ENCODE results near the gene HEPACAM2. TPM values are rescaled to one million over a fixed set of nuclear protein-coding genes. Genes with fewer than 3 reads are reported as not detected.

The HEPACAM2 gene
- polyA plus RNA-seq, 1 of the 3 experiments (the other 2 are of a cell fraction) = not detected

DNA sequence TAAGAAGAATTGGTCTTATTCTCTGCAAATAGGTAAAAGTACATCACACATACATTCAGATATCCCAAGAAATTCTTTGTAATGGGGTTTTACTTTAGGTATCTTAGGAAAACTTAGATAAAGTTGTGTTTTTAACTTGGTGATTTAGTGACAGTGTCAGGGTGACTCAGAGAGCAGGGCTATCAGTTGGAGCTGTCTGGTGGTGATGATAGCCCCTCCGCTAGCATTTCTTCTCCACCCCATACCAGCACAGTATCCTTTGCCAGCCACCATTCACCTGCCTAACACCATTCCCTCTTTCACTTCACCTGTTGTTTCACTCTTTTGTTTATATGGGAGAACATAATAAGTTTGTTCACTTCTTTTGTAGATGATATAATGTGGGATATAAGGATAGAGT, 36.3 kb upstream of the HEPACAM2 start:
- CTCF ChIA-PET = interaction anchor here (1.4 kb wide), 1 partner anchor 17 kb away, joined by 3 read pairs; no protein-coding TSS in a partner anchor
- Histone ChIP-seq H3F3A (replicated peaks; ENCODE audit: insufficient read depth) (no peaks in the 10 kb centered on the region), H3K27me3 (ENCODE audit: insufficient read depth) (no peaks in the 10 kb centered on the region), H3K4me2 (no peak overlapping the region), H3K79me2 (ENCODE audit: insufficient read depth) (no peaks in the 10 kb centered on the region), H3K9me3 (no peaks in the 10 kb centered on the region), H3K4me3 (ENCODE audit: low read depth in 2 of 2, low read length in 1 of 2) (no peak overlapping the region), H3K4me1 (ENCODE audit: control insufficient read depth in 1 of 2, insufficient read depth in 2 of 2, low read depth in 1 of 2, low read length in 1 of 2) (peaks cover 0 to 2% of the 10 kb centered on the region in 2 experiments; a peak in 2 of 4 replicates), H3K27ac (ENCODE audit: low read depth in 2 of 2, low read length in 1 of 2) (no peak overlapping the region), H3K9ac (no peak overlapping the region), H2AFZ (ENCODE audit: low read depth) (no peak overlapping the region), H3K36me3 (replicated peaks in 1 of 2; ENCODE audit: control insufficient read depth in 1 of 2, insufficient read depth in 2 of 2, low read length in 1 of 2) (peaks cover 38 to 53% of the 10 kb centered on the region in 2 experiments), H3K9me2 (no peaks in the 10 kb centered on the region), H4K20me1 (ENCODE audit: insufficient read depth) (no peaks in the 10 kb centered on the region)
- 100% methylated on average over 1 of the region's 1 CpG for WGBS (ENCODE audit: low lambda C conversion rate)
- POLR2A ChIA-PET = no interaction called here
- no peak for DNase-seq
- TF ChIP-seq TEAD4 (IDR thresholded peaks at IDR 0.05; ENCODE audit: borderline replicate concordance, insufficient read depth) (no peak), USF1 (IDR thresholded peaks at IDR 0.05; ENCODE audit: borderline replicate concordance, low read depth) (no peak), CHD2 (IDR thresholded peaks at IDR 0.05; ENCODE audit: low read length, partially characterized antibody) (no peak), GABPA (IDR thresholded peaks at IDR 0.05; ENCODE audit: low read depth) (no peak), JUND (IDR thresholded peaks at IDR 0.05) (no peak), EZH2phosphoT487 (IDR thresholded peaks at IDR 0.05; ENCODE audit: borderline replicate concordance, low read depth) (no peak), TAF1 (IDR thresholded peaks at IDR 0.05; ENCODE audit: borderline replicate concordance, low read depth, low read length) (no peak), USF2 (IDR thresholded peaks at IDR 0.05; ENCODE audit: borderline replicate concordance, low read depth, low read length) (no peak), IRF3 (IDR thresholded peaks at IDR 0.05; ENCODE audit: low read depth, low read length) (no peak), RCOR1 (IDR thresholded peaks at IDR 0.05; ENCODE audit: low read length) (no peak), NRF1 (IDR thresholded peaks at IDR 0.05; ENCODE audit: low read depth, low read length) (no peak), YY1 (IDR thresholded peaks at IDR 0.05; ENCODE audit: low read depth) (no peak), FOSL2 (IDR thresholded peaks at IDR 0.05; ENCODE audit: borderline replicate concordance, low read depth) (no peak)

DNA sequence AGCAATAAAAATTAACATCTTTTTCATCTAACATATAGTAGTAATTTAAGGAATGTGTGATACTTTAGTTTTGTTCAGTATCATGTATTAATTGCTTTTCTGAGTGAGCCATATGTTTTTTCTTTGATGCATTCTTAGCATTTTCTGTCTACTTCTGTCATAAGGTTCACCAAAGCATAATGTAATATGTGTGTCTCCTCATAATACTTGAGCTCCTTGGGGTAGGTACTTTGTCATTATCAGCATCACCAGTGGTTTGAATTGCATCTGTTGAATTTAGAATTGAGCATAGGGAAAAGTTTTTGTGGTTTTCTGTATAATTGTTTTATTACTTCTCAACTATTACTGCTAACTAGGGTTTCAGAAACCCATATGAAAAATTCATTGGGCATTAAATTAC, 32.4 kb upstream of the HEPACAM2 start:
- Histone ChIP-seq H3K9me3 (no peaks in the 10 kb centered on the region), H3K27ac (ENCODE audit: low read depth in 2 of 2, low read length in 1 of 2) (no peak overlapping the region), H3K9ac (no peak overlapping the region), H2AFZ (ENCODE audit: low read depth) (no peak overlapping the region), H3K36me3 (replicated peaks in 1 of 2; ENCODE audit: control insufficient read depth in 1 of 2, insufficient read depth in 2 of 2, low read length in 1 of 2) (peaks cover 50% of the 10 kb centered on the region in 2 experiments), H4K20me1 (ENCODE audit: insufficient read depth) (no peaks in the 10 kb centered on the region), H3K27me3 (ENCODE audit: insufficient read depth) (no peaks in the 10 kb centered on the region), H3K4me2 (no peak overlapping the region), H3K9me2 (no peaks in the 10 kb centered on the region), H3K4me1 (ENCODE audit: control insufficient read depth in 1 of 2, insufficient read depth in 2 of 2, low read depth in 1 of 2, low read length in 1 of 2) (peaks cover 0 to 2% of the 10 kb centered on the region in 2 experiments; a peak in 2 of 4 replicates), H3K79me2 (ENCODE audit: insufficient read depth) (no peaks in the 10 kb centered on the region), H3K4me3 (ENCODE audit: low read depth in 2 of 2, low read length in 1 of 2) (no peak overlapping the region), H3F3A (replicated peaks; ENCODE audit: insufficient read depth) (no peaks in the 10 kb centered on the region)
- DNase-seq = no peak
- TF ChIP-seq MEF2A (IDR thresholded peaks at IDR 0.05; ENCODE audit: borderline replicate concordance, low read depth) (no peak), TCF12 (IDR thresholded peaks at IDR 0.05) (no peak), GABPA (IDR thresholded peaks at IDR 0.05; ENCODE audit: low read depth) (no peak), REST (IDR thresholded peaks at IDR 0.05; ENCODE audit: low read depth, low read length) (no peak)
- ChIA-PET POLR2A (no interaction called here), CTCF (interaction anchor here (0.7 to 2.2 kb wide), 2 partner anchors 13 to 1620 kb away, joined by 3 to 6 read pairs; no protein-coding TSS in a partner anchor)

Data from SK-N-SH (cell line).